ENCODE results near the gene EMD.

EMD gene

GRCh38 chrX:154355094-154355775, 23.9 kb upstream of the EMD start:
- DNase-seq (ENCODE audit: low read depth in 2 of 2): no peak

- no peak for DNase-seq (ENCODE audit: low read depth in 2 of 2)
Observed at GRCh38 chrX:154355776-154356140, 23.3 kb upstream of the EMD start.

DNA sequence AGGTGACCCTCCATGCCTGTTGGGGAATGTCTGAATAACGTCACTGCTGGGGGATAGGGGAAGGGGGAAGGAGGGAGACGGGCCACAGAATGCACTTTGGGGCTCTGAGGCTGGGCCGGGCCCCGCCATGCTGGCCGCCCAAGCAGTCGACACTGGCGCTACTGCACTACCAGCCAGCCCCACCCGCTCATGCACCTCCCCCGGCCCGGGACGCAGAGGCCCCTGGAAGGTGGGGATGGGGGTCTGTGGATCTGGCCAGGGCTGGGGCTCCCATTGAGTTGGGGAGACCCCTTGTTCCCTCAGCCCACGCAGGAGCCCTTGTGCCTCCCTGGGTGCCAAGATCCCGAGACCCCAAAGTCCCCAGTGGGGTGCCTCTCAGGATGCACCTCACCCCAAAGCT, 22.5 kb upstream of the EMD start:
- no peak for DNase-seq (ENCODE audit: low read depth in 2 of 2)

DNA sequence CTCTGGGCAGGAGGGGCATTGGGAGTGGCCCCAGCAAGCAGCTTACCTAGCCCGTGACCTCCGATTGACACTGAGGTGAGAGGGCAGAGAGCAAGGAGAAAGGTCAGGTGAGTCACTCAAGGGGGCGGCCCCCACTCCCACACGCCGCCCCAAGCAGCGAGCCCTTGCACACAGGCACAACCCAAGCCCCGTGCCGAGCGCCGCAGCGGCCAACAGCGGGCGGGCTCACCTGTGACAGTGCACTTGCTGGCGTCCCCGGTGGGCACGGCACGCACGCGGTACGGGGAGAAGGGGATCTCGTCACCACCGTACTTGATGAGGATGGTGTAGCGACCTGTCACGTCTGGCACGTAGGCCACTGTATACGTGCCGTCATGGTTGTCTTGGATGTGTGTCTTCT, 21.9 kb upstream of the EMD start:
- DNase-seq (ENCODE audit: low read depth in 2 of 2): no peak

- no peak for DNase-seq (ENCODE audit: low read depth in 2 of 2)
Observed at GRCh38 chrX:154358011-154358410, 21.1 kb upstream of the EMD start.

GRCh38 chrX:154358829-154359228, 20.3 kb upstream of the EMD start:
- no peak for DNase-seq (ENCODE audit: low read depth in 2 of 2)

DNA sequence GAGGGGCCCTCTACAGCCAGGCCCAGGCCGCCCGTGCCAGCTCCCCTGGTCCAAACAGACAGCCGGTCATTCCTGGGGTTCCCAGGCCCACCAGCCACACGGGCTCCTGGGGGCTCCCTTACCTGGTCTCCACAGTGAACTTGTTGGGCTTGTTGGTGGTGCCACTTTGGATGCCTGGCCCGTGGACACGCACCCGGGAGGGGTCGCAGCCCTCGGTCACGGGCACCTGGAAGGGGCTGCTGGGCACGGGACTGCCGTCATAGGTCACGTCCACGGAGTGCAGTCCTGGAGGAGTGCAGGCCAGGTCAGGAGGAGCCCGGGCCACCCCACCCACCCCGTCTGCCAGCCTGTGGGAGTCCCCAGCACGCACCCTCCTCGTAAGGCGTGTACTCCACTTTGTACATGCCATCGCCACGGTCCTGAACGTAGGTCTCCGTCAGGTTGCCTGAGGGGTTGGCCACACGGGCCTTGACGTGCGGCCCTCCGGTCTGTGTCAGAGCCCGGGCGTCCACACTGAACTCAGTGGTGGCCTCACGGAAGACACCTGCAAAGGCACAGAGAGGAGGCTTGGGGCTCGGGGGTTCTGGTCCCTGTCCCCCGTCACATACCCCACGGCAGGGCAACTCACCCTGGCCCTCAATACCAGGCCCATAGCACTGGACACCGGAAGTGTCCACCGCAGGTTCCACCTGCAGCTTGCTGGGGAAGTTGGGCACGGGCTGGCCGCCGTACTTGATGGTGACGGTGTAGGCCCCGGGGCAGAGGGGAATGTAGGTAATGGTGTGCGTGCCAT, 19.5 kb upstream of the EMD start:
- no peak for DNase-seq (ENCODE audit: low read depth in 2 of 2)

- no peak for DNase-seq (ENCODE audit: low read depth in 2 of 2)
Observed at GRCh38 chrX:154360155-154360713, 18.9 kb upstream of the EMD start.

GRCh38 chrX:154362085-154362742, 16.9 kb upstream of the EMD start:
- DNase-seq (ENCODE audit: low read depth in 2 of 2): no peak

- no peak for DNase-seq (ENCODE audit: low read depth in 2 of 2)
Observed at GRCh38 chrX:154363706-154364439, 15.2 kb upstream of the EMD start.

DNA sequence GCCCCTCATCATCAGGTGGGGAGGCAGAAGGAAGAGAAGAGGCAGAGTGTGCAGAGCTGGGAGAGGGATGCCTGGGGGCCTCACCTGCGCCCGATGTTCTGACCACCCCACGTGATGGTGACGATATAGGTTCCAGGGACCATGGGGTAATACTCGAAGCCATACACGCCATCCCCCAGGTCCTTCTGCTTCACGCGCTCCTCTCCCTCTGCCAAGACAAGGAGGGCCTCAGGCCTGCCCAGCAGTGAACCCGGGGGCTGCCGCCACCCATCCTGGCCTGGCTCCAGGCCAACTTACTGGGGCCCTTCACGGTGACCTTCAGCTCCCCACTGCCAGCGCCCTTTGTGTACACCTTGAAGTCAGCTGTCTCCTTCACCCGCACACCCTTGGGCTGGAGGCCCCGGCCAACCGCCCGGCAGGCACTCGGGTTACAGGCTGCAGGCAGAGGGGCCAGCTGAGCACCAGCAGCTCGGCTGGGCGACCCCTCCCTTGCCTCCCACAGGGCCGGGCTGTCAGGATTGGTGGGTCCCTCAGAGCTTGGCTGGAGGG, 14.0 kb upstream of the EMD start:
- no peak for DNase-seq (ENCODE audit: low read depth in 2 of 2)

DNA sequence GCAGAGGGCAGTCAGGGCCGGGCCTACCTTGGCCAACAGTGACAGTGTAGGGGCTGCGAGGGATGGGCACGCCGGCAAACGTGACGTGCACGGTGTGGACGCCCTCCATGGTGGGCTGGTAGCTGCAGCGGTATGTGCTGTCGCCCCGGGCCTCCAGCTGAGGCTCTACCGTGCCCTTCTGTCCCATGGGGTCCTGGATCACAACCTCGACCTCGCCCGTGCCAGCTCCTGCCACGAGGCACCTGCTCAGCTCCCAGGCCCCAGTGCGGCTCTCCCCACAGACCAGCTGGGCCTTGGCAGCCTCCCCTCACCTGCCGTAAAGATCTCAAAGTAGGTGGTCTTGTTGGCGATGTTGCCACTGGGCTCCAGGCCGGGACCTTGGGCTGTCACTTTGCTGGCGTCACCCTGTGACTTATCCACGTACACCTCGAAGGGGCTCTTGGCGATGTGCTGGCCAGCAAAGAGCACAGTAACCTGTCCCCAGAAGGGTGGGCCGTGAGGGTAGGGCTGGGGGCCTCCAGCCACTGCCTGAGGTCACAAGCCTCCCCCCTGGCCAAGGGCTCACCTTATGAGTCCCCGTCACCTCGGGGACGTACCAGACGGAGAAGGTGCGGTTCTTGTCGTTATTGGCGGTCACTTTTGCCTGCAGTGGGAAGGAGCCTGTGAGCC, 13.0 kb upstream of the EMD start:
- DNase-seq (ENCODE audit: low read depth in 2 of 2): no peak

- no peak for DNase-seq (ENCODE audit: low read depth in 2 of 2)
Observed at GRCh38 chrX:154366666-154367055, 12.4 kb upstream of the EMD start.

DNA sequence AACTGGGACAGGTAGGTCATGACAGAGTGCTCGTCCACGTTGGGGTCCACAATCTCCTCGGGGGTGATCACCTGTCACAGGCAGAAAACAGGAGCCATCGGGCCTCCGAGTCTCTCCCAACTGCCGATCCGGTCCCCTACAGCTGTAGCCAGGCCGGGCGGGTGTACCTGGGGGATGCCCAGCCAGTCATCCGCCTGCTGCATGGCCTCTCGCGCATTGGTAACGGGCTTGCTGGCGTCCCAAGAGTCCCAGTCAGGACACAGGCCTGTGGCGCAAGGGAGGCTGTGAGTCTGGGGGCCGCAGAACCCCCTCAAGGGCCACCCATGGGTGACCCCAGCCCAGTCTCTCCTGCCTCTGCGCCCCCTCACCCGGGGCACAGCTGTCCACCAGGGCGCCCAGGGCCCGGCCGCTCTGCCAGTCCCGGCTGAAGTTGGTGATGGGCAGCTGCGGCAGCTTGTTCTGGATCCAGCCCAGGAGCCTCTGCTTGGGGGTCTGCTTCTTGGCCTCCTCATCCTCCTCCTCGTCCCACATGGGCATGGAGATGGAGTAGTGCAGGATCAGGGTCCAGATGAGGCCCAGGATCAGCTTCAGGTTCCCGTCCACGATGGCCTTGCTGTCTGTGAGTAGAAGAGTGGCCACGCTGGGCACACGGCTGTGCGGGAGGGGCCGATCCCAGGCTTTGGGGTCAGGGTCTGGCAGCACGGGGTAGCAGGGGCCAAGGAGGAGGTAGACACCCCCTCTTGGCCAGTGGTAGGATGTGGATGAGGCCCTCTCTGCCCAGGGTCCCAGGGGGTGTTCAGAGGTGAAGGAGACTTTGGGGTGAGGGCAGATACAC, 11.4 kb upstream of the EMD start:
- DNase-seq (ENCODE audit: low read depth in 2 of 2): no peak

- DNase-seq (ENCODE audit: low read depth in 2 of 2): peak; percentile 81 to 87
Observed at GRCh38 chrX:154368630-154369448, 10.3 kb upstream of the EMD start.

DNA sequence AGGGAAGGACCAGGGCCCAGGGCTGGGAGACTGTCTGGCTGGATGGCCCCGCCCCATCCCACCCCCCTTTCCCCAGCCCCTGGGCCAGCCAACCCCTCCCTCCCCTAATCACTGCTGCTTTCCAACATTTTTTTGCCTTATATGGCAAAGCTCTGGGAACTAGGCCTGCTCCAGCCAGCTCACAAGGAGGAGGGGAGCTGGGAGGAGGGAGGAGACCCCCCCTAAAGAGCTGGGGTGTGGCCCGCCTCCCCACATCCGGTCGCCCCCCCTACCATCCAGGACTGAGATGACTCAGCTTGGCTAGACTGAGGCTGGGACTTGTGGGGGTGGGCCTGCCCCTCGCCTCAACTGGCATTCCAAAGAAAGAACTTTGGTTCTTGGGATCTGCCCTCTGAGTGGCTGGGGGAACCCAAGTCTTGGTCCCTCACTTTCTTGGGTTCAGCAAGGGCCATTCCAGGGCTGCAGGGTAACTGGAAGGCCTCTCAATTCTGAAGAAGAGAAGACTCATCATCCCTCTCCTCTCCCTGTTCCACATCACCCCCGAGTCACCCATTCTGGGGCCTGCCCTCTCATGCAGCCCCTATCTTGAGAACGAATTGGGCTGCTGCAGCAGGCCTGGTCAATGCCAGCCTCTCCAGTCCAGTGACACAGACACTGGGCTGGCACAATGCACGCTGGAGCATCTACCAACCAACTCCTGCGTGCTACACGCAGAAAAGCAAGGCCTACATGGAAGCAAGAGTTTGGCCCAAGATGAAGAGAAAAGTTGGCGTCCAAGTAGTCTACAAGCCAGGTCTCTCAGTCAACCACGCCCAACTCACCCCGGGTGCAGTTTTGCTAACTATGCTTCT, 9.4 kb upstream of the EMD start:
- peak; percentile 51 to 60 for DNase-seq (ENCODE audit: low read depth in 2 of 2)

DNA sequence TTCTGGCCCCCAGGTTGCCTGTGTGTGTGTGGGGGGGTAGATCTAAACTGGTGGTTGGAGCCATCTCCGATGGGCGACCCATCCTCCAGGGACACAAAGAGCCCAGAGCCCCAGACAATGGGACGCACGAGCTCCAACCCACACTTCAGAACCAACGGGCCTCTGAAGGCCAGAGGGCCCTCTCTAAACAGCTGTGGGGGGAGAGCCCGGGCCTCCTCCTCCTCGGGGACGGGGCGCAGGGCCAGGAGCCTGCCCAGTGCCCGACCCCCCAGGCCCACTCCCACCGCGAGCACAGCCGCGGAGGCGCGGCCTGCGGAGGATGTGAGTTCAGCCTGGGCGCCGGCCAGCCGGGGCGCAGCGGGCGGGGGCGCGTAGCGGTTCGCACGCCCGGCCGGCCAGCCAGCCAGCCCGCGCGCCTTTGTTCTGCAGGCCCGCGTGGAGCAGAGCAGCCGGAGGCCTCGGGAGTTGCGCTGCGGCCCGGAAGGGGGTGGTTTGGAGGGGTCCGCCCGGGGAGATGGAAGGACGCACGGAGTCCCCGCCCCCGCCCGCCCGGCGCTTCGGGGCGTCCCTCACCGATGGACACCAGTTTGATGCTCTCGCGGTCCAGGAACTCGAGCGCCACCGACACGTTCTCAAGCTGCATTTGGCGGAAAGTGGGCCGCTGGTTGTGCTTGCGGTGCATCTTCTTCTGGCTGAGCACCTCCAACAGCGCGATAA, 8.6 kb upstream of the EMD start:
- no peak for DNase-seq (ENCODE audit: low read depth in 2 of 2)

Data from stimulated activated CD4-positive, alpha-beta T cell treated with anti-CD3 and anti-CD28 coated beads, Interleukin-1b, Interleukin-23, amount 100 ng/mL, for 4 hours (primary cell).